ENCODE measurements around the gene COPG1. TPM values are rescaled to one million over a fixed set of nuclear protein-coding genes. Genes with fewer than 3 reads are reported as not detected.

The COPG1 gene
- total RNA-seq, 6 donors from 2014 or later = 108 to 191 (median 171) TPM

DNA sequence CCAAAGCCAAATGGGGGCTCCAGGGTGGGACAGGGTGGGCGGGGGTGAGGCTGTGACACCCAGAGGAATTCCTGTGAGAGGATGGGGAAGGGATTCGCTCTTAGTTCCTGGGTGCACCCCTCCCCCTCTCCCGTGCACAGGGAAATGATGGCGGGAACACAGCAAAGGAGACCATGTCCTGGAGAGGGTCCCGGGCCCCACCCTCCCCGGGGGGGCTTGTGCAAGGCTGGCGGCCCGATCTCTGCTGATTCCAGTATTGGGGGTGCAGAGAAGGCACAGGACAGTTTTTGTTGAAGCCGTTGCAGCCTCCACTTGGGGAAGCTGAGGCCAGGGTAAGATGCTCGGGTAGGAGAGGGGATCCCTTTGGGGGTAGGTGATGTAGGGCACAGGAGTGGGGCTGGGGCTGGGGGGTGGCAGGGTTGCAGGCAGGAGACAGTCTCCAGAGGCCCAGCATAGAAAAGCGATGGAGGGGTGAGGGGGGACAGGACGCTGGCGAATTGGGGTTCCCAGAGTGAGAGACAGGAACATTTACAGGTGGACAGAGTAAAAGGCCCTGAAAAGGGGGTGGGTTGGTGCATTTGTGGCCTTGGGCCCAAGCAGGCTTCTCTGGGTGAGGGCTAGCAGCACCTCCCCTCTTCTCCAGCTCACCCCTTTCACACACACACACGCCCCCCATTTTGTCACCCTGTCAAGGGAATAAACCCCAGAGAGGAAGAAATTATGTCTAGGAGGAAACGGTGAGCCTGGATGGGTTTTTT lies 67.8 kb downstream of the COPG1 start:
- Histone ChIP-seq H3K9me3 (no peaks in the 10 kb centered on the region), H3K4me3 (peak overlapping the region; percentile 59 to 96 (median 89)), H3K27ac (peak overlapping the region; percentile 90 to 95 (median 92)), H3K4me1 (peaks cover 17 to 38% (median 26%) of the 10 kb centered on the region in 4 donors), H3K27me3 (no peaks in the 10 kb centered on the region), H3K36me3 (no peaks in the 10 kb centered on the region)
- WGBS, 2 donors = 47% methylated on average over 11 to 12 of the region's 15 CpGs
- DNase-seq = no peak
- no peak for ATAC-seq (ENCODE audit: low FRiP score in 2 of 2)
- TF ChIP-seq, protein P1, sequence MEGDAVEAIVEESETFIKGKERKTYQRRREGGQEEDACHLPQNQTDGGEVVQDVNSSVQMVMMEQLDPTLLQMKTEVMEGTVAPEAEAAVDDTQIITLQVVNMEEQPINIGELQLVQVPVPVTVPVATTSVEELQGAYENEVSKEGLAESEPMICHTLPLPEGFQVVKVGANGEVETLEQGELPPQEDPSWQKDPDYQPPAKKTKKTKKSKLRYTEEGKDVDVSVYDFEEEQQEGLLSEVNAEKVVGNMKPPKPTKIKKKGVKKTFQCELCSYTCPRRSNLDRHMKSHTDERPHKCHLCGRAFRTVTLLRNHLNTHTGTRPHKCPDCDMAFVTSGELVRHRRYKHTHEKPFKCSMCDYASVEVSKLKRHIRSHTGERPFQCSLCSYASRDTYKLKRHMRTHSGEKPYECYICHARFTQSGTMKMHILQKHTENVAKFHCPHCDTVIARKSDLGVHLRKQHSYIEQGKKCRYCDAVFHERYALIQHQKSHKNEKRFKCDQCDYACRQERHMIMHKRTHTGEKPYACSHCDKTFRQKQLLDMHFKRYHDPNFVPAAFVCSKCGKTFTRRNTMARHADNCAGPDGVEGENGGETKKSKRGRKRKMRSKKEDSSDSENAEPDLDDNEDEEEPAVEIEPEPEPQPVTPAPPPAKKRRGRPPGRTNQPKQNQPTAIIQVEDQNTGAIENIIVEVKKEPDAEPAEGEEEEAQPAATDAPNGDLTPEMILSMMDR (IDR thresholded peaks at IDR 0.05) = no peak
- TF ChIP-seq POLR2A (IDR thresholded peaks at IDR 0.05) = no peak
- TF ChIP-seq EP300 (IDR thresholded peaks at IDR 0.05) = no peak

DNA sequence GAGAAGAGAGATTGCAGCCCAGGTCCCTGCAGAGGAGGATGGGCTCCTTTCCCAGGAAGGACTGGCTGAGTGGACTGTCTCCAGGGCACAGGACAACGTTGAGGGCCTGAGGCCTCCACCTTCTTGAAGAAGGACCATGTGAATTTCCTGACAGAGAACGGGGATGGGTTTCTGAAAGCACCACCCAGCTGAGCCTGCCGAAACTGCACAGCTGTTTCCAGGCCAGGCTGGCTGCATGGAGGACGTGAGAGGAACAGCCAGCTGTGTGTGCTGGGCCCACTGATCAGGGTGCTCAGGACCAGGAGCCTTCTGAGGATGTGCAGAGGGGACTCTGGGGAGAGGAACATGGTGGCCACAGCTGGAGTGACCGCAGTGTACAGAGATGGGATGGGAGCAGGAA lies 68.4 kb downstream of the COPG1 start:
- ATAC-seq (ENCODE audit: low FRiP score in 2 of 2) (no peak), DNase-seq (no peak)
- H3K4me1 ChIP-seq = peaks cover 17 to 35% (median 26%) of the 10 kb centered on the region in 4 donors
- H3K4me3 ChIP-seq = no peak overlapping the region
- H3K27ac ChIP-seq = no peak overlapping the region
- H3K9me3 ChIP-seq = no peaks in the 10 kb centered on the region
- 53 to 71% methylated on average over 5 of the region's 5 CpGs for WGBS, 2 donors
- TF ChIP-seq EP300 (IDR thresholded peaks at IDR 0.05) (no peak), POLR2A (IDR thresholded peaks at IDR 0.05) (no peak)
- H3K27me3 ChIP-seq = no peaks in the 10 kb centered on the region
- no peaks in the 10 kb centered on the region for H3K36me3 ChIP-seq

DNA sequence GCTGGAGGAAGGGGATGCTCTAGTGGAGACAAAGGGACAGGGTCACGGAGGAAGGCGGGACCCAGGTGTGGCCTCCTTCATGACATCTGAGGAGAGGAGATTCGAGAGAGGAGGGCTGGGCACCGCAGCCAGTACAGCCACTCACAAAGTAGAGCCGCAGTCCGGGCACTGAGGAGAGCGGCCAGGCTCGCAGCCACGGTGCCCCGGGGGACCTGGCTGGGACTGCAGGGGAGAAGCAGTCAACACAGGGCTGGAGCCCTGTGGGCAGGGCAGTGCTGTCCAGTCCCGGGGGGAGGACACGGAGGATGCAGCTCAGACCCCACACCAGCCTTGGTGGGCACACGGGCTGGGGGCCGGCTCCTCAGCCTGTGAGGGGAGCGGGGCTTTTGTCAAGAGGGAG lies 69.5 kb downstream of the COPG1 start:
- Histone ChIP-seq H3K4me1 (peaks cover 14 to 24% (median 18%) of the 10 kb centered on the region in 4 donors), H3K9me3 (no peaks in the 10 kb centered on the region), H3K27ac (no peak overlapping the region), H3K4me3 (no peak overlapping the region), H3K36me3 (peaks cover 0 to 2% (median 0%) of the 10 kb centered on the region in 4 donors), H3K27me3 (no peaks in the 10 kb centered on the region)
- TF ChIP-seq, protein P1 (IDR thresholded peaks at IDR 0.05) = no peak
- TF ChIP-seq POLR2A (IDR thresholded peaks at IDR 0.05) (no peak), POLR2AphosphoS5 (IDR thresholded peaks at IDR 0.05) (no peak), EP300 (IDR thresholded peaks at IDR 0.05) (no peak)
- DNase-seq (peak in 1 of 2 donors; percentile 17), ATAC-seq (ENCODE audit: low FRiP score in 2 of 2) (no peak)
- 96 to 97% methylated on average over 9 to 14 of the region's 15 CpGs for whole genome bisulfite sequencing, 2 donors

DNA sequence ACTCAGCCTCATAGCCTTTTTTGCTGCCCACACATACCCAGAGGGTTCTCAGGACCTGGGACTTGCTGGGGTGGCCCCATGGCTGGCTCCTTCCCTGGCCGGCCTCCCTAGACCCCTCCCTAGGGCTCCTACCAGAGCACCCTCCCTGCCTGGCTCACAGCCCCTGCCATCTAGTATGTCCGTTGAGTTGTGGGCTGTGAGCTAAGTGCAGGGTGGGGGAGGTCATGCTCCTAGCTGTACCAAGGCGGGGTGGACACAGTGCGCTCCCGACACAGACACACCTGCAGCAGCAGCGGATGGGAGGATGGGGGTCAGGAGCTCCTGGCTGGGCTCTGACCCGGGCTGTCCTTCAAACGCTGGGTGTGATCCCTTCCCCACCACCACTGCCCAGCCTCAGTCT lies 70.9 kb downstream of the COPG1 start:
- ATAC-seq (ENCODE audit: low FRiP score in 2 of 2) (no peak), DNase-seq (no peak)
- no peak overlapping the region for H3K27ac ChIP-seq
- no peaks in the 10 kb centered on the region for H3K27me3 ChIP-seq
- H3K4me3 ChIP-seq = no peak overlapping the region
- H3K36me3 ChIP-seq = peaks cover 0 to 3% (median 0%) of the 10 kb centered on the region in 4 donors
- 94 to 100% methylated on average over 2 to 8 of the region's 8 CpGs for WGBS, 2 donors
- peaks cover 7 to 12% (median 10%) of the 10 kb centered on the region in 4 donors for H3K4me1 ChIP-seq
- TF ChIP-seq POLR2A (IDR thresholded peaks at IDR 0.05) (no peak), EP300 (IDR thresholded peaks at IDR 0.05) (no peak), POLR2AphosphoS5 (IDR thresholded peaks at IDR 0.05) (no peak)
- TF ChIP-seq, protein P1 (IDR thresholded peaks at IDR 0.05) = no peak
- H3K9me3 ChIP-seq = no peaks in the 10 kb centered on the region

DNA sequence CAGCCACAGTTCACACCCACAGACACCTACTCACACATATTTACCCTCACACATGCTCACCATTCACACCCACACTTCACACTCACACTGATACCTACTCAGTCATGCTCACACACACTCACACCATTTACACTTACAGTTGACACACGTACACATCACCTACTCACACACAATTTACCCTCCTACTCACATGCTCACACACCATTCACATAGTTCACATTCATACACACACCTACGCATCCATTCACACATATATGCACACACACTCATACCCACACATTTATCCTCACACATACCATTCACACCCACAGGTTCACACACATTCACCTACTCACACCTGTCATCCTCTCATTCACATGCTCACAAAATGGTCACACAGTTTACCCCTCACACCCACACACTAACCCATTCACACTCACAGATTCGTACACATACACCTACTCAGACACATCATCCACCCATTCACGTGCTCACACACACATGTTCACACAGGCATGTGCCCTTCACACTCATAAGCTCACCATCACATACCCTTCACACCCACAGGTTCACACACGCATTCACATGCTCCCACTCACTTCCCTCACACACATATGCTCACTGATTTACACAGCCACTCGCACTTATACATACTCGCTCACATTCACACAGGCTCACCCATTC lies 71.5 kb downstream of the COPG1 start:
- ATAC-seq (ENCODE audit: low FRiP score in 2 of 2) = no peak

More for the DNA sequence above, 71.5 kb downstream of the COPG1 start:
- Histone ChIP-seq H3K4me3 (no peak overlapping the region), H3K9me3 (no peaks in the 10 kb centered on the region), H3K27me3 (no peaks in the 10 kb centered on the region), H3K4me1 (peaks cover 7 to 12% (median 10%) of the 10 kb centered on the region in 4 donors), H3K27ac (no peak overlapping the region), H3K36me3 (peaks cover 0 to 3% (median 0%) of the 10 kb centered on the region in 4 donors)
- TF ChIP-seq EP300 (IDR thresholded peaks at IDR 0.05) = no peak
- WGBS, 2 donors = 85 to 95% methylated on average over 7 of the region's 7 CpGs
- DNase-seq = no peak

All from upper lobe of left lung (tissue), 6 donors.